B cell (primary cell): Measurements from ENCODE around the gene TMEM266. TPM values are rescaled to one million over a fixed set of nuclear protein-coding genes. Genes with fewer than 3 reads are reported as not detected.

Experiments used
- ATAC-seq: fragments of 200-7000 bp; cut with Tn5 transposase; one replicate; pipeline ENCODE4 v1.10.0; 2021; ENCODE audit warnings: low read depth, mild to moderate bottlenecking, moderate number of reproducible peaks, moderate library complexity
- CTCF ChIA-PET: fragments of 350-600 bp; sonication (Branson Sonifier 250); formaldehyde crosslinking; loops from one replicate; lab custom pipeline; 2021; ENCODE audit warnings: antibody characterized with exemption, inconsistent platforms; lab: Charles Lee
- POLR2A ChIA-PET: fragments of 350-600 bp; sonication (Branson Sonifier 250); formaldehyde crosslinking; loops from one replicate; lab custom pipeline; 2021; ENCODE audit warnings: antibody characterized with exemption; lab: Charles Lee
- DNase-seq: peaks from one replicate; pipeline ENCODE4 v3.0.0; 2013
- H2AFZ ChIP-seq: 2 replicates; pipeline ENCODE4 v1.6.1; 2012; ENCODE audit warnings: mild to moderate bottlenecking, low read depth, low read length; ENCODE audit not compliant: insufficient read depth, poor library complexity, severe bottlenecking
- H3K27ac ChIP-seq, 2 donors: 1 replicate in 1 of 2; 2 replicates in 1 of 2; pipeline ENCODE4 v1.5.1; 2012 to 2013; ENCODE audit warnings: low read length in 2 of 2, mild to moderate bottlenecking in 2 of 2, moderate library complexity in 1 of 2
- H3K27me3 ChIP-seq, 4 experiments: fragments of 200-600 bp in 1 of 4; sonication (generic) in 1 of 4; replicated peaks in 1 of 4; 1 replicate in 2 of 4; 2 replicates in 2 of 4; pipeline versions ENCODE4 v1.6.1 to v1.7.0; 2013 to 2016; ENCODE audit warnings: low read length in 3 of 4, mild to moderate bottlenecking in 2 of 4, mixed read lengths in 1 of 4, moderate library complexity in 1 of 4; ENCODE audit not compliant: insufficient read depth in 4 of 4, control insufficient read depth in 3 of 4; ENCODE audit errors: control extremely low read depth in 1 of 4
- H3K36me3 ChIP-seq, 2 experiments: replicated peaks in 1 of 2; 1 replicate in 1 of 2; 2 replicates in 1 of 2; pipeline versions ENCODE4 v1.6.1 to v1.7.1; 2013; ENCODE audit warnings: low read length in 1 of 2; ENCODE audit not compliant: insufficient read depth in 2 of 2, control insufficient read depth in 1 of 2; ENCODE audit errors: control extremely low read depth in 1 of 2, extremely low read depth in 1 of 2
- H3K4me1 ChIP-seq, 2 donors: fragments of 200-600 bp in 1 of 2; sonication (generic) in 1 of 2; 1 replicate in 1 of 2; 2 replicates in 1 of 2; pipeline versions ENCODE4 v1.5.1 to v1.6.1; 2013 to 2017; ENCODE audit warnings: low read length in 2 of 2; ENCODE audit not compliant: control insufficient read depth in 2 of 2, insufficient read depth in 2 of 2
- H3K4me2 ChIP-seq: replicated peaks from 2 replicates; pipeline ENCODE3; 2012; ENCODE audit warnings: mild to moderate bottlenecking, low read depth, low read length; ENCODE audit not compliant: poor library complexity, severe bottlenecking
- H3K4me3 ChIP-seq, 5 experiments: fragments of 200-600 bp in 1 of 5; sonication (generic) in 1 of 5; 1 replicate in 3 of 5; 2 replicates in 2 of 5; pipeline versions ENCODE4 v1.5.1 to v1.7.0; 2011 to 2016; ENCODE audit warnings: low read length in 4 of 5, mild to moderate bottlenecking in 4 of 5, low read depth in 2 of 5, control low read depth in 1 of 5, moderate library complexity in 1 of 5; ENCODE audit not compliant: insufficient read depth in 1 of 5; ENCODE audit errors: control extremely low read depth in 1 of 5, extremely low read depth in 1 of 5
- H3K79me2 ChIP-seq: fragments of 200-600 bp; sonication (generic); one replicate; pipeline ENCODE4 v1.6.0; 2016; ENCODE audit warnings: low read length; ENCODE audit not compliant: control insufficient read depth, insufficient read depth
- H3K9ac ChIP-seq: fragments of 200-600 bp; sonication (generic); 2 replicates; pipeline ENCODE4 v1.6.1; 2017; ENCODE audit warnings: mild to moderate bottlenecking, low read length, moderate library complexity
- H3K9me3 ChIP-seq, 3 donors: one replicate each; pipeline versions ENCODE4 v1.6.1 to v1.7.1; 2013; ENCODE audit warnings: low read length in 2 of 3; ENCODE audit not compliant: control insufficient read depth in 2 of 3, insufficient read depth in 1 of 3; ENCODE audit errors: control extremely low read depth in 1 of 3
- H4K20me1 ChIP-seq: 2 replicates; pipeline ENCODE4 v1.6.0; 2012; ENCODE audit warnings: mild to moderate bottlenecking, low read length; ENCODE audit not compliant: insufficient read depth, control insufficient read depth, poor library complexity, severe bottlenecking
- H3K27ac Mint-ChIP-seq: one replicate; pipeline ENCODE4 v1.8.0; 2021; ENCODE audit warnings: mixed read lengths
- H3K27me3 Mint-ChIP-seq: one replicate; pipeline ENCODE4 v1.8.0; 2021; ENCODE audit warnings: mixed read lengths
- H3K4me1 Mint-ChIP-seq: one replicate; pipeline ENCODE4 v1.8.0; 2021; ENCODE audit warnings: mixed read lengths
- H3K4me3 Mint-ChIP-seq: one replicate; pipeline ENCODE4 v1.8.0; 2021; ENCODE audit warnings: mixed read lengths
- H3K9me3 Mint-ChIP-seq: one replicate; pipeline ENCODE4 v1.8.0; 2022; ENCODE audit warnings: mixed read lengths; ENCODE audit not compliant: insufficient read depth
- EZH2 ChIP-seq: IDR thresholded peaks from 2 replicates; pipeline ENCODE4 v1.6.1; 2012; ENCODE audit warnings: borderline replicate concordance, low read depth, mild to moderate bottlenecking, moderate library complexity, low read length; ENCODE audit not compliant: insufficient read depth, poor library complexity, severe bottlenecking
- whole genome bisulfite sequencing: methylation state at CpG from one replicate; pipeline ENCODE4 v1.1.5; 2013; ENCODE audit warnings: missing lambda C conversion rate; ENCODE audit not compliant: insufficient coverage; 5-methylcytosine and 5-hydroxymethylcytosine counted together
- intact Hi-C: fragments of 100-400 bp; cut with micrococcal nuclease; formaldehyde crosslinking; loops from one replicate; pipeline ENCODE4 v1.10.0; 2022
- polyA plus RNA-seq: library from polyadenylated mRNA; depleted of rRNA; stranded (reverse); fragments of >200 nt; gene quantifications from 2 replicates; pipeline ENCODE4 v1.2.3, GENCODE V29; 2012
- total RNA-seq, 2 donors: library from RNA; stranded (reverse); fragments of 120-200 nt in 1 of 2; gene quantifications; 1 replicate in 1 of 2; 2 replicates in 1 of 2; pipeline versions ENCODE4 v1.2.3 to v1.2.4, GENCODE V29; 2013 to 2022
- TF ChIP-seq, protein P1 (sequence below): fragments of 200-600 bp; IDR thresholded peaks from one replicate; pipeline ENCODE4 v1.8.0; 2022; ENCODE audit warnings: antibody characterized with exemption, mild to moderate bottlenecking

TMEM266 gene
- total and polyA plus RNA-seq, 2 donors (not counting 1 experiment from before 2014, with no cell fraction given) = not detected

- ChIA-PET POLR2A (no interaction called here), CTCF (no interaction called here)
- no peaks in the 10 kb centered on the region for H3K4me1 Mint-ChIP-seq
- Histone ChIP-seq H3K9me3 (peaks cover 0 to 3% (median 0%) of the 10 kb centered on the region in 3 donors), H3K9ac (no peak overlapping the region), H2AFZ (no peak overlapping the region), H3K4me1 (no peaks in the 10 kb centered on the region), H3K36me3 (no peaks in the 10 kb centered on the region), H3K4me3 (no peak overlapping the region), H3K27ac (no peak overlapping the region), H3K79me2 (no peaks in the 10 kb centered on the region), H4K20me1 (no peaks in the 10 kb centered on the region), H3K4me2 (no peak overlapping the region), H3K27me3 (no peaks in the 10 kb centered on the region)
- intact Hi-C loops = no loop called here
- WGBS = 62% methylated on average over 3 of the region's 4 CpGs
- H3K9me3 Mint-ChIP-seq = no peaks in the 10 kb centered on the region
- H3K4me3 Mint-ChIP-seq = no peak overlapping the region
- TF ChIP-seq, protein P1, sequence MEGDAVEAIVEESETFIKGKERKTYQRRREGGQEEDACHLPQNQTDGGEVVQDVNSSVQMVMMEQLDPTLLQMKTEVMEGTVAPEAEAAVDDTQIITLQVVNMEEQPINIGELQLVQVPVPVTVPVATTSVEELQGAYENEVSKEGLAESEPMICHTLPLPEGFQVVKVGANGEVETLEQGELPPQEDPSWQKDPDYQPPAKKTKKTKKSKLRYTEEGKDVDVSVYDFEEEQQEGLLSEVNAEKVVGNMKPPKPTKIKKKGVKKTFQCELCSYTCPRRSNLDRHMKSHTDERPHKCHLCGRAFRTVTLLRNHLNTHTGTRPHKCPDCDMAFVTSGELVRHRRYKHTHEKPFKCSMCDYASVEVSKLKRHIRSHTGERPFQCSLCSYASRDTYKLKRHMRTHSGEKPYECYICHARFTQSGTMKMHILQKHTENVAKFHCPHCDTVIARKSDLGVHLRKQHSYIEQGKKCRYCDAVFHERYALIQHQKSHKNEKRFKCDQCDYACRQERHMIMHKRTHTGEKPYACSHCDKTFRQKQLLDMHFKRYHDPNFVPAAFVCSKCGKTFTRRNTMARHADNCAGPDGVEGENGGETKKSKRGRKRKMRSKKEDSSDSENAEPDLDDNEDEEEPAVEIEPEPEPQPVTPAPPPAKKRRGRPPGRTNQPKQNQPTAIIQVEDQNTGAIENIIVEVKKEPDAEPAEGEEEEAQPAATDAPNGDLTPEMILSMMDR = no peak
- no peak overlapping the region for H3K27ac Mint-ChIP-seq
- no peak for ATAC-seq
- peaks cover 13% of the 10 kb centered on the region for H3K27me3 Mint-ChIP-seq
- no peak for DNase-seq
Measured at GRCh38 chr15:76169018-76169417, 109.2 kb downstream of the TMEM266 start.

GRCh38 chr15:76169911-76170800, 110.4 kb downstream of the TMEM266 start:
- Histone ChIP-seq H3K9ac (no peak overlapping the region), H4K20me1 (no peaks in the 10 kb centered on the region), H2AFZ (no peak overlapping the region), H3K4me3 (no peak overlapping the region), H3K79me2 (no peaks in the 10 kb centered on the region), H3K27ac (no peak overlapping the region), H3K36me3 (no peaks in the 10 kb centered on the region), H3K27me3 (no peaks in the 10 kb centered on the region), H3K9me3 (peaks cover 0 to 11% (median 0%) of the 10 kb centered on the region in 3 donors), H3K4me1 (no peaks in the 10 kb centered on the region), H3K4me2 (no peak overlapping the region)
- DNase-seq (no peak), ATAC-seq (no peak)
- POLR2A ChIA-PET = no interaction called here
- no peak for TF ChIP-seq EZH2
- TF ChIP-seq, protein P1 = no peak
- H3K4me1 Mint-ChIP-seq = no peaks in the 10 kb centered on the region
- 89% methylated on average over 9 of the region's 16 CpGs for WGBS
- intact Hi-C loops = no loop called here
- no peaks in the 10 kb centered on the region for H3K9me3 Mint-ChIP-seq
- no peak overlapping the region for H3K27ac Mint-ChIP-seq
- CTCF ChIA-PET = interaction anchor here (0.6 to 1.2 kb wide), 2 partner anchors 29 to 31 kb away, joined by 3 read pairs; no protein-coding TSS in a partner anchor
- no peak overlapping the region for H3K4me3 Mint-ChIP-seq
- peaks cover 13% of the 10 kb centered on the region for H3K27me3 Mint-ChIP-seq
